Hematopoietic multipotent progenitor cell treated with erythropoietin and hydrocortisone succinate and interleukin-3 and kit ligand, for 17 days (in vitro differentiated cells): ENCODE measurements around the gene PIEZO2.
"Not testable (repeated sequence)": the region's sequence is repeated elsewhere in the genome, so short reads cannot be mapped to it uniquely, and the experiment has no call there.

Source experiments
- DNase-seq: peaks from one replicate; pipeline ENCODE4 v3.0.0-alpha.2; 2015; ENCODE audit warnings: low spot score

Gene PIEZO2

GRCh38 chr18:11149441-11150270 lies at the start of gene PIEZO2:
Gene PIEZO2, minus strand, starts transcription at chr18:11149569. Its CDS starts 981 bp downstream, at chr18:11148588.
- DNase-seq, result no peak

GRCh38 chr18:11183637-11184036 lies 34.3 kb upstream of the PIEZO2 start:
- no peak for DNase-seq

GRCh38 chr18:11181629-11182028 lies 32.3 kb upstream of the PIEZO2 start:
- DNase-seq, result not testable (repeated sequence)

GRCh38 chr18:11179959-11180519 lies 30.7 kb upstream of the PIEZO2 start:
- no peak for DNase-seq

- no peak for DNase-seq
Observed at GRCh38 chr18:11178951-11179549, 29.7 kb upstream of the PIEZO2 start.

- no peak for DNase-seq
Observed at GRCh38 chr18:11177382-11177781, 28.0 kb upstream of the PIEZO2 start.

GRCh38 chr18:11176481-11176881 lies 27.1 kb upstream of the PIEZO2 start:
- DNase-seq, result no peak

- DNase-seq, result no peak
Observed at GRCh38 chr18:11175266-11175979, 26.1 kb upstream of the PIEZO2 start.

GRCh38 chr18:11174179-11174578 lies 24.8 kb upstream of the PIEZO2 start:
- not testable (repeated sequence) for DNase-seq

GRCh38 chr18:11167778-11168177 lies 18.4 kb upstream of the PIEZO2 start:
- no peak for DNase-seq

GRCh38 chr18:11165952-11166351 lies 16.6 kb upstream of the PIEZO2 start:
- DNase-seq, result no peak

- DNase-seq, result no peak
Observed at GRCh38 chr18:11165138-11165537, 15.8 kb upstream of the PIEZO2 start.

GRCh38 chr18:11163665-11164064 lies 14.3 kb upstream of the PIEZO2 start:
- DNase-seq, result no peak

- no peak for DNase-seq
Observed at GRCh38 chr18:11162889-11163288, 13.5 kb upstream of the PIEZO2 start.

GRCh38 chr18:11162462-11162861 lies 13.1 kb upstream of the PIEZO2 start:
- no peak for DNase-seq

- DNase-seq, result no peak
Observed at GRCh38 chr18:11160313-11160712, 10.9 kb upstream of the PIEZO2 start.

- DNase-seq, result no peak
Observed at GRCh38 chr18:11159844-11160243, 10.5 kb upstream of the PIEZO2 start.

GRCh38 chr18:11156978-11157377 lies 7.6 kb upstream of the PIEZO2 start:
- no peak for DNase-seq

- DNase-seq, result no peak
Observed at GRCh38 chr18:11155034-11155759, 5.8 kb upstream of the PIEZO2 start.

- DNase-seq, result peak; percentile 17
Observed at GRCh38 chr18:11154368-11154989, 5.1 kb upstream of the PIEZO2 start.

- DNase-seq, result no peak
Observed at GRCh38 chr18:11153097-11153496, 3.7 kb upstream of the PIEZO2 start.

GRCh38 chr18:11150271-11150615 lies 874 bp upstream of the PIEZO2 start:
- no peak for DNase-seq
